Adrenal gland (tissue), 12 donors: ENCODE data around the gene TECPR1. TPM values are rescaled to one million over a fixed set of nuclear protein-coding genes. Genes with fewer than 3 reads are reported as not detected.

Experiments
- DNase-seq, 7 donors: peaks; one replicate each; pipeline ENCODE4 v3.0.0-alpha.2; 2019 to 2020
- H3K27ac ChIP-seq, 5 donors: fragments of 200-600 bp; sonication (generic) in 4 of 5; 1 replicate in 3 of 5; 2 replicates in 2 of 5; pipeline versions ENCODE4 v1.5.1 to v1.8.0; 2016 to 2020; ENCODE audit warnings: mild to moderate bottlenecking in 1 of 5
- H3K27me3 ChIP-seq: fragments of 200-600 bp; 2 replicates; pipeline ENCODE4 v1.8.0; 2021
- H3K36me3 ChIP-seq, 2 donors: fragments of 200-600 bp; replicated peaks in 1 of 2; 1 replicate in 1 of 2; 2 replicates in 1 of 2; pipeline versions ENCODE4 v1.5.1 to v1.8.0; 2018 to 2022
- H3K4me1 ChIP-seq, 2 donors: fragments of 200-600 bp; replicated peaks in 1 of 2; 1 replicate in 1 of 2; 2 replicates in 1 of 2; pipeline versions ENCODE4 v1.5.1 to v1.8.0; 2018 to 2021
- H3K4me3 ChIP-seq, 4 donors: fragments of 200-600 bp; sonication (generic) in 3 of 4; one replicate each; pipeline ENCODE4 v1.5.1; 2016 to 2018
- H3K9me3 ChIP-seq, 3 donors: fragments of 200-600 bp; sonication (generic) in 1 of 3; replicated peaks in 1 of 3; 1 replicate in 2 of 3; 2 replicates in 1 of 3; pipeline versions ENCODE4 v1.5.1 to v1.8.0; 2016 to 2021
- POLR2A ChIP-seq, 2 donors: fragments of 450-650 bp; IDR thresholded peaks; one replicate each; pipeline ENCODE4 v1.6.1; 2017; ENCODE audit warnings: antibody characterized with exemption in 2 of 2, mild to moderate bottlenecking in 2 of 2, moderate library complexity in 1 of 2
- WGBS, 4 donors: extraction: QIAGEN DNeasy Blood & Tissue Kit in 2 of 4; methylation state at CpG; one replicate each; pipeline versions ENCODE4 v1.1.5 to v1.1.7; 2013 to 2017; 5-methylcytosine and 5-hydroxymethylcytosine counted together
- intact Hi-C, 2 donors: fragments of 100-400 bp; cut with DNase I; formaldehyde crosslinking; loops; one replicate each; pipeline versions ENCODE4 v1.14.1 to v1.15.0; 2022 to 2023
- polyA plus RNA-seq, 3 donors: library from polyadenylated mRNA; stranded (reverse); fragments of 200-250 nt in 2 of 3; fragments of 350-450 nt in 1 of 3; fragmentation: Illumina TruSeq in 1 of 3; extraction: RNeasy Lipid Tissue Mini Kit (QIAGEN cat#74804) in 1 of 3; gene quantifications; one replicate each; pipeline ENCODE4 v1.2.3, GENCODE V29; 2013 to 2014
- total RNA-seq, 9 donors: library from RNA; depleted of rRNA in 4 of 9; stranded (reverse); fragments of >200 nt in 4 of 9; fragments of 120-200 nt in 1 of 9; fragmentation: NEBNext Ultra II Directional in 1 of 9; extraction: Animal tissue kit (Norgen Biotek cat#: 25700) in 1 of 9; gene quantifications; one replicate each; pipeline versions ENCODE4 v1.1.0 to v1.2.4, GENCODE V29; 2013 to 2023
- TF ChIP-seq, protein P1 (sequence below), 6 experiments: fragments of 450-650 bp in 4 of 6; fragments of 200-600 bp in 2 of 6; sonication (generic) in 1 of 6; IDR thresholded peaks; 1 replicate in 5 of 6; 2 replicates in 1 of 6; pipeline versions ENCODE4 v1.5.1 to v1.8.0; 2016 to 2021; ENCODE audit warnings: antibody characterized with exemption in 6 of 6, mild to moderate bottlenecking in 2 of 6, moderate library complexity in 1 of 6
- donor health status: healthy with polysubstance abuse.
- donor health status: Bipolar disorder and iron deficiency.
- donor health status: DM: yes; HTN: yes; CAD: no.
- donor health status: DM: no; HTN: no; CAD: no.
- donor health status: DM: no; HTN: no; CAD: no.
- donor health status: DM: yes; HTN: yes; CAD: no.

TECPR1 gene
- total and polyA plus RNA-seq, 12 donors, result 6.2 to 36.4 (median 16.9) TPM

DNA sequence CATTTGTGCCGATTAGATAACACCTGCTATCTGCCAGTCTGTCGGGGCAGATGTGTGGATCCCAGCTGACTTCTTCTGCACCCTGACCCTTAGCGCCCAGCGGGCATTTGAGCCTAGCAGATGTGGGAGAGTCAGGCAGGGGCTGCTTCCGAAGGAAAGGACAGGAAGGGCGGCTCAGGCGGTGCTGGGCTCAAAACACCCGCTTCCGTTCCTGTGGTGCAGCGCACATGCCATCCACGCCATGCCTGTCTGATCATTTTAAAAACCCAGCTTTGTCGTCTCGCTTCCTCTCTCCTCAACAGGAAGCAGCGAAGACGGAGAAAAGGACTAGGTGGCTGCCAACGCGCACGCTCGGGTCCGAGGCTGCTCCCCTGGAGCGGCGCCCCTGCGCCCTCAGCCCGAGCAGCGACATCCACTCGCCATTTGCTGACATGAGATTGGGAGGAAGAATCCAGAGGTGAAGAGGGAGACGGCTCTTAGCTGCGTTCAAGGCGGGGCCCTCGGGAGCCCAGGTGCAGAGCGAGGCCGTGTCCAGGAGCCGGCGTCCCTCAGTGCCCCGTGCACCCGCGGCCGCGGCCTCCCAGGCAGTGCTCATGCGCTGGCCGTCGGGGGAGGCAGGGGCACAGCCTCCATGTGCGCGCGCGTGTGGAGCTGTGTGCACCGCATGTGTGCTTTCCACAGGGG is 46.7 kb downstream of the TECPR1 start:
- Histone ChIP-seq H3K27me3 (no peaks in the 10 kb centered on the region), H3K36me3 (peaks cover 0 to 26% of the 10 kb centered on the region in 2 donors), H3K27ac (no peak overlapping the region), H3K4me3 (no peak overlapping the region), H3K4me1 (peaks cover 0 to 6% of the 10 kb centered on the region in 2 donors), H3K9me3 (no peaks in the 10 kb centered on the region)
- DNase-seq, result peak in 1 of 7 donors; percentile 37
- 95 to 97% (median 97%) methylated on average over 34 to 47 of the region's 47 CpGs for whole genome bisulfite sequencing, 4 donors
- intact Hi-C loops, result no loop called here
- TF ChIP-seq, protein P1, sequence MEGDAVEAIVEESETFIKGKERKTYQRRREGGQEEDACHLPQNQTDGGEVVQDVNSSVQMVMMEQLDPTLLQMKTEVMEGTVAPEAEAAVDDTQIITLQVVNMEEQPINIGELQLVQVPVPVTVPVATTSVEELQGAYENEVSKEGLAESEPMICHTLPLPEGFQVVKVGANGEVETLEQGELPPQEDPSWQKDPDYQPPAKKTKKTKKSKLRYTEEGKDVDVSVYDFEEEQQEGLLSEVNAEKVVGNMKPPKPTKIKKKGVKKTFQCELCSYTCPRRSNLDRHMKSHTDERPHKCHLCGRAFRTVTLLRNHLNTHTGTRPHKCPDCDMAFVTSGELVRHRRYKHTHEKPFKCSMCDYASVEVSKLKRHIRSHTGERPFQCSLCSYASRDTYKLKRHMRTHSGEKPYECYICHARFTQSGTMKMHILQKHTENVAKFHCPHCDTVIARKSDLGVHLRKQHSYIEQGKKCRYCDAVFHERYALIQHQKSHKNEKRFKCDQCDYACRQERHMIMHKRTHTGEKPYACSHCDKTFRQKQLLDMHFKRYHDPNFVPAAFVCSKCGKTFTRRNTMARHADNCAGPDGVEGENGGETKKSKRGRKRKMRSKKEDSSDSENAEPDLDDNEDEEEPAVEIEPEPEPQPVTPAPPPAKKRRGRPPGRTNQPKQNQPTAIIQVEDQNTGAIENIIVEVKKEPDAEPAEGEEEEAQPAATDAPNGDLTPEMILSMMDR (IDR thresholded peaks at IDR 0.05), result no peak
- no peak for TF ChIP-seq POLR2A (IDR thresholded peaks at IDR 0.05)

DNA sequence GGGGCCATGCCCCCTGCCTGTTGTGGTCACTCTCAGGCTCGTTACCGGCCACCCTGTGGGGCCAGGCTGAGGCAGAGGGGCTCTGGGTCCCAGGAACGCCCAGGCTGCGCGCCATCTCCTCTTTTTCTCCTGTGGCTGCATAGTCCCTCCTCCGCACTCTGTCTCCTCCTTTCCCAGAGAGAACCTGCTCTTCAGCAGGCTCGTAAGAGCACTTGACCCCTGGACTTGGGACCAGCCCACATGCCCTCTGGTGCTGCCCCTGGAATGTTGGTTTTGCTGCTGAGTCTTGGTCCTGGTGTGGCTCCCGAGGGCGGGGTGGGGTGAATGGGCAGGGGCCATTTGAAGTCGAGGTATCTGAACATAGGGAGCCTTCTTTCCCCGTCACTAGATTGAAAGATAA is 47.4 kb downstream of the TECPR1 start:
- peaks cover 0 to 6% of the 10 kb centered on the region in 2 donors for H3K4me1 ChIP-seq
- H3K27ac ChIP-seq, result no peak overlapping the region
- H3K27me3 ChIP-seq, result no peaks in the 10 kb centered on the region
- DNase-seq, result peak in 1 of 7 donors; percentile 33
- WGBS, 4 donors, result 93 to 98% (median 96%) methylated on average over 11 of the region's 11 CpGs
- H3K4me3 ChIP-seq, result no peak overlapping the region
- H3K9me3 ChIP-seq, result no peaks in the 10 kb centered on the region
- intact Hi-C loops, result no loop called here
- H3K36me3 ChIP-seq, result peaks cover 0 to 26% of the 10 kb centered on the region in 2 donors
- no peak for TF ChIP-seq POLR2A (IDR thresholded peaks at IDR 0.05)
- TF ChIP-seq, protein P1 (IDR thresholded peaks at IDR 0.05), result no peak

DNA sequence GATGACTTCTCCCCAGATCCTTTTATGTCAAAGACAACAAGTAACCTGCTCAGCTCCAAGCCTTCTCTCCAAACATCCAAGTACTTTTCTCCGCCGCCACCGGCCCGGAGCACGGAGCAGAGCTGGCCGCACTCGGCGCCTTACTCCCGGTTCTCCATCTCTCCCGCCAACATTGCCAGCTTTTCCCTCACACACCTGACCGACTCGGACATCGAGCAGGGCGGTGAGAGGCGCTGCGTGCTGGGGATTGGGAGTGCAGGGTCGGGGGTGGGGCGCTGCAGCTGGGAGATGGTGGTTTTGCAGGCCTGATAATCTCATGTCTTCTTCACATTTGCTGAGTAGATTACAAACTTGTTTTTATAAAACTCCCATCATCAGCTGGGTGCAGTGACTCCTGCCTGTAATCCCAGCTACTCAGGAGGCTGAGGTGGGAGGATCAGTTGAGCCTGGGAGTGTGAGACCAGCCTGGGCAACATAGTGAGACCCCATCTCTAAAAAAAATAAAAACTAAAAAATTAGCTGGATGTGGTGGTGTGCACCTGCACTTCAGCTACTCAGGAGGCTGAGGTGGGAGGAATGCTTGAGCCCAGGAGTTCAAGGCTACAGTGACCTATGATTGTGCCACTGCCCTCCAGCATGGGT is 47.9 kb downstream of the TECPR1 start:
- no peak for DNase-seq
- Histone ChIP-seq H3K27ac (no peak overlapping the region), H3K4me3 (no peak overlapping the region), H3K9me3 (no peaks in the 10 kb centered on the region), H3K36me3 (peaks cover 0 to 26% of the 10 kb centered on the region in 2 donors), H3K4me1 (peaks cover 0 to 6% of the 10 kb centered on the region in 2 donors), H3K27me3 (no peaks in the 10 kb centered on the region)
- TF ChIP-seq, protein P1 (IDR thresholded peaks at IDR 0.05), result no peak
- no peak for TF ChIP-seq POLR2A (IDR thresholded peaks at IDR 0.05)
- 97 to 99% (median 98%) methylated on average over 18 of the region's 18 CpGs for WGBS, 4 donors
- intact Hi-C loops, result no loop called here

DNA sequence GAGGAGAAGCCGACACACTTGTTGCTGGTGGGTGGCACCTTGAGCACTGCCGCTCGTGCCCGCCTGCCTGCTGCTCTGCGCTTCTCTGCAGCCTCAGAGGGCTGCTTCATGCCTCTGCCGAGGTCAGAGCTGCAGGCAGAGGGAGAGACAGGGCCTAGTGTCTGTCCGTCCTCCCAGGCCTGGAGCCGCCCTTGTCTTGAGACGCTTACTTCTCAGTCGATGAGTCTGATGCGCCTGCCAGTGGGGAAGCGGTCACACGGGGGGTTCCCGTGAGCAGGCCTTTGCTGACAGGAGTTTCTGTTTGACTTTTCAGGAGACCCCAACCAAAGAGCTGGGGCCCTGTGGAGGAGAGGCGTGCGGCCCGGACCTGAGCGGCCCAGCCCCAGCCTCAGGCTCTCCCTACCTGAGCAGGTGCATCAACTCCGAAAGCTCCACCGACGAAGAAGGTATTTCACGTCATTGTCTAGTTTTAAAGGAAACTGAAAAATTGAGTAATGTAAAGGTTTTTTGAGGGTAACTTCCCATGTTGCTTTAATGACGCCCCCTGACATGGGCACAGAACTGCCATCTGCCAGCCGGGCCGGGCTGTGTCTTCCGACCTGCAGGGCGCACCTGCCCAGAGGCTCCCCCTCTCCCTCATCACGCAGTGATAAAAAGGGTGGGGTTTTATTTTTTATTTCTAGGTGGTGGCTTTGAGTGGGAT is 48.6 kb downstream of the TECPR1 start:
- peak in 1 of 7 donors; percentile 34 for DNase-seq
- no peak overlapping the region for H3K27ac ChIP-seq
- H3K4me3 ChIP-seq, result no peak overlapping the region
- no peak for TF ChIP-seq POLR2A (IDR thresholded peaks at IDR 0.05)
- TF ChIP-seq, protein P1 (IDR thresholded peaks at IDR 0.05), result no peak
- peaks cover 0 to 26% of the 10 kb centered on the region in 2 donors for H3K36me3 ChIP-seq
- H3K27me3 ChIP-seq, result no peaks in the 10 kb centered on the region
- WGBS, 4 donors, result 91 to 97% (median 96%) methylated on average over 18 to 28 of the region's 28 CpGs
- H3K4me1 ChIP-seq, result peaks cover 0 to 6% of the 10 kb centered on the region in 2 donors
- intact Hi-C loops, result no loop called here
- no peaks in the 10 kb centered on the region for H3K9me3 ChIP-seq
